Cardiac fibroblast (primary cell): Measurements from ENCODE around the gene TBX4.

Experiments
- DNase-seq, 2 donors: peaks; one replicate each; pipeline versions ENCODE4 v3.0.0 to v3.0.0-alpha.2; 2010; ENCODE audit warnings: low read depth in 2 of 2
- H3K4me3 ChIP-seq, 2 donors: replicated peaks in 1 of 2; 1 replicate in 1 of 2; 2 replicates in 1 of 2; pipeline ENCODE4 v1.5.1; 2011; ENCODE audit warnings: low read depth in 2 of 2, low read length in 2 of 2, mild to moderate bottlenecking in 2 of 2, moderate library complexity in 1 of 2
- TF ChIP-seq, protein P1 (sequence below): IDR thresholded peaks from one replicate; pipeline ENCODE4 v1.5.1; 2011; ENCODE audit warnings: low read depth, mild to moderate bottlenecking, low read length, inconsistent platforms

TBX4 gene

DNA sequence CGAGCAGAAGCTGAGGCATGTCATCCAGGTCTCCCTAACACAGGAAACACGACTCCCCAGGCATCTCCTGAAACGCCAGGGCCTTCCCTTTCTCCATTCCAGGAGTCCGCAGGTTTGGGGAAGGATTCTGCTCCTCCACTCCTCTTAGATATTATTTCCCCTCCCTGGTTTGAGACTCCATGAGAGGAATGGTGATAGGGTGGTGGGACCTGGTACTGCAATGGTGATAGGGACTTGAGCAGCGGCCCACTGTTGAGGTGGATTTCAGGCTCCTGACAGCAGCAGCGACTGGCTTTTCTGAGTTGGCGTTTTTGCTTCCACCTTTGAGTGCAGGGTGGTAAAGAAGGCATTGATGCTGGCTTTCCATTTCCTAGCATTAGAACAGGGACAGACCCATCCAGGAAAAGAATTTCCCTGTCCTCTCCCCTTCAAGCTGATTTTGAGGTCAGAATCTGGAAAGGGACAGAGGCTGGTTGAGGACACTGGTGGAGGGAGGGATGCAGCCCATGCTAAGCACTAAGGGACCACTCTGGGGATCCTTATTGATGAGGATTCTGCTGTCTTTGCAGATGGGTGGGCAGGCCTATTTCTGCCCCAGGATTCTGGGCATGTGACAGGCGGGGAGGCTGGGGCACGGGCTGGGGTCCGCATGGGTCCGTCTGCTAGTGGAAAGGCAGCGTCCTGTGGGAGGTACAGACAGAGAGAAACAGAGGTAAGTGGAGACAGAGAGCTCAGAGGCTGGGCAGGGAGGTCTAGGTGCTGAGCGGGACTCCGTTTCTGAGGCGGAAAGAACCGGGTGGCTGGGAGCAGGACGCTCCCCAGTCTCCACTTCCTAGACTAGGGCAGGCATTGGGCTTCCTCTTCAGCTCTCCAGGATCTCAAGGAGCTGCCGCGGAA lies 1.3 kb upstream of the TBX4 start:
- H3K4me3 ChIP-seq: no peak overlapping the region
- TF ChIP-seq, protein P1, sequence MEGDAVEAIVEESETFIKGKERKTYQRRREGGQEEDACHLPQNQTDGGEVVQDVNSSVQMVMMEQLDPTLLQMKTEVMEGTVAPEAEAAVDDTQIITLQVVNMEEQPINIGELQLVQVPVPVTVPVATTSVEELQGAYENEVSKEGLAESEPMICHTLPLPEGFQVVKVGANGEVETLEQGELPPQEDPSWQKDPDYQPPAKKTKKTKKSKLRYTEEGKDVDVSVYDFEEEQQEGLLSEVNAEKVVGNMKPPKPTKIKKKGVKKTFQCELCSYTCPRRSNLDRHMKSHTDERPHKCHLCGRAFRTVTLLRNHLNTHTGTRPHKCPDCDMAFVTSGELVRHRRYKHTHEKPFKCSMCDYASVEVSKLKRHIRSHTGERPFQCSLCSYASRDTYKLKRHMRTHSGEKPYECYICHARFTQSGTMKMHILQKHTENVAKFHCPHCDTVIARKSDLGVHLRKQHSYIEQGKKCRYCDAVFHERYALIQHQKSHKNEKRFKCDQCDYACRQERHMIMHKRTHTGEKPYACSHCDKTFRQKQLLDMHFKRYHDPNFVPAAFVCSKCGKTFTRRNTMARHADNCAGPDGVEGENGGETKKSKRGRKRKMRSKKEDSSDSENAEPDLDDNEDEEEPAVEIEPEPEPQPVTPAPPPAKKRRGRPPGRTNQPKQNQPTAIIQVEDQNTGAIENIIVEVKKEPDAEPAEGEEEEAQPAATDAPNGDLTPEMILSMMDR: no peak
- no peak for DNase-seq

DNA sequence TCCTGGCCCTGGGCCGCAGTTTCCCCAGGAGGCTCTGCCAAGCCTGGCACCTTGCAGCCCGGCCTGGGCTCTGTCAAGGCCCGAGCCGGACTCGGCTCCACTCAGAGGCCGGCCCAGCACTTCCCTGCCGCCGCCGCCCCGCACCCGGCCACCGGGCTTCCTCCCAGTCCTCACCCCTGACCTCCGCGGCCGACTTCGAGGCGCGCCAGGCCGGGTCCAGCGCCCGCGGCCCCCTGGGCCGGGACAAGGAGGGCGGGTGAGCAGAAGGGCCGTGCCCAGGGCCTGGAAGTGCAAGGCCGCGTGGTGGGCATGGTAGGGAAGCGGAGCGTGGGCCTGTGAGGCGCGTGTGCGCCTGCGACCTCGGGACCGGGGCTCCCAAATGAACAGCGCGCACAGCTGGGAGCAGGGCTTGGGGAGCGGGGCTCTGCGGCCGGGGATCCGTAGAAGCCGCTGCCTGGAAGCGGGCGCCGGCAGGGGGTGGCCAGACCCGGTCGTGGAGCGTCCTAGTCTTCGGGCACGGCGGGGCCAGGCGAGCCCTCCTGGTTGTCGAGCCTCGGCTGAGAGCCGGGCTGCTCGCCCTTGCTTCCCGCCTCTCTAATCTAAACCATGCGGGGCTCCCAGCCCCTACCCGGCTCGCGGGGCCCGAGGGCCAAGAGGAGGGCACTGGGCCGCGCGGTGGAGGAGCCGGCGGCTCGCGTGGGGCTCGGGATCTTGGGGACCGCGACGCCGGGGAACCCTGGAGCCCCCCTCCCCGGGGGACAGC lies 503 bp upstream of the TBX4 start:
- TF ChIP-seq, protein P1: no peak
- DNase-seq: no peak
- H3K4me3 ChIP-seq: peak overlapping the region in 1 of 2 donors; percentile 14

DNA sequence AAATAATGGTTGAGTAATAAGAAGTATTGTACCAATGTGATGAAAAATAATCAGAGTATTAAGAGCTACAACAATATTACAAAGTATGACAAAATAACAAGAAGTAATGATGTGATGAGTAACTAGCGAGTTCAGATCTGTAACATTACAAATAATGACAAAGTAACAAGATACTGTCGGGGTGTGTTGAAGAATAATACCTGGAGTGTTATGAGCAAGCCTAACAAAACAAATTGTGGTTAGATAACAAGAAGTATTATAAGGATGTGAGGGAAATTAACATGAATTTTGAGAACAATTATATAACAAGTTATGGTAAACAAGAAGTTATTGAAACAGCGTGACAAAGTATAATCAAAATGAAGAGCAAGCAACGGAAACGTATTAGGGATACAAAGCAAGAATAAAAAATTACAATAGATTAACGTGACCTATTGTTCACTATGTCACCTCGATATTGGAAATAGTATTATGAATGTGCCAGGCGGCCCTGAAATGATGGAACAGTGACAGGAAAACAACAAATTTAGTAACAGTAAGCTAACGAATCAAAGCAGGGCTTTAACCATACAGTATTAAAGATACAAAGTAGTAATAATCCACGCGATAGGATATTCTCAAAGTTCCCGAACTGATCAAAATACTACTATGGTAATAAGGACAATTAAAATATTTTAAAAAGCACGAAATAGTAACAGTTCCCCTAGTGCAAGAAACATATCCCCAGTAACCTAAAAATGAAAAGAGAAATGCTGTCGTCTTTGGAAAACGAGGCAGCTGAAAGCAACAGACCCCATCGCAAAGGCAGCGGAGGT lies 1.6 kb downstream of the TBX4 start:
- no peak overlapping the region for H3K4me3 ChIP-seq
- no peak for DNase-seq
- TF ChIP-seq, protein P1: no peak

DNA sequence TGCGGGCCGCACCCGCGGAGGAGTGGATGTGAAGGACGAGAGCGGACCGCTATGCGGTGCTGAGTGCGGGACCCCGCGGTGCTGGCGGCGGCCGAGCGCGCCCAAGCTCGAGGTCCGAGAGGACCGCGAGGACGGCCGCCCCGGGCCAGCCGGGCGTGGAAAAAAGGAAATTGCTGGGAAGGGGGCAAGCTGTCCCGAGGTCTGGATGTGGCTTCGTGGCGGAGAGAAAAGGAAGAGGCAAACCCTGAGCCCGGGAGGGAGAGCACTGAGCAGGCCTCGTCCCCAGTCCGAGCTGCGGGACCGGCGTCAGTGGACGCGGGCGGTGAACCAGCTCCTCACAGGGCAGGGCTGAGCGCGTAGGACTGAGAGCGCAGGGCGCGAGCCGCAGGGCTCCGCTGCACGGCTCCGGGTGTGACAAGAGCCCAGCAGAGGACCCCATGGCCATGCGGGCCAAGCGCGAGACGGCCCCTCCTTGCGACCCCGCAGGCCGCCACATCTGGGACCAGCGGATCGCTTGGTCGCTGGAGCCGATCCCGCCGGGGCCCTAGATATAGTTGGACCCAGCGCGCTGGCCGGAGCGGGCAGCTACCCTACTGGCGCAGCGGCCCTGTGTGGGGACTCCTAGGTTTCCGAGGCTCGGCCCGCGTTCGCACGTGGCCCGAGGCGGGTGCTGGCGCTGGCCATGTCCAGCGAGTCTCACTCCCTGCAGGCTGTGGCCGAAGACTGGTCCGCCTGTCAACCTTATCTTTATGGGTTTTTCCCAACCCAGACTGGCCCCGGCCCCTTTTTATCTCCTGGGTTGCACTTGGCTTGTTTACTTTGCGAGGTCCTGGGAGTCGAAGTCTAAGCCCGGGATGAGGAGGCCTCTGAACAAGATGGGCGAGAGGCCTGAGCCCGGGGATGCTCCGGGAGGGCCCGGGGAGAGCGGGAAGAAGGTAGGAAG lies 2.4 kb downstream of the TBX4 start:
- no peak for DNase-seq
- TF ChIP-seq, protein P1: no peak
- H3K4me3 ChIP-seq: no peak overlapping the region

DNA sequence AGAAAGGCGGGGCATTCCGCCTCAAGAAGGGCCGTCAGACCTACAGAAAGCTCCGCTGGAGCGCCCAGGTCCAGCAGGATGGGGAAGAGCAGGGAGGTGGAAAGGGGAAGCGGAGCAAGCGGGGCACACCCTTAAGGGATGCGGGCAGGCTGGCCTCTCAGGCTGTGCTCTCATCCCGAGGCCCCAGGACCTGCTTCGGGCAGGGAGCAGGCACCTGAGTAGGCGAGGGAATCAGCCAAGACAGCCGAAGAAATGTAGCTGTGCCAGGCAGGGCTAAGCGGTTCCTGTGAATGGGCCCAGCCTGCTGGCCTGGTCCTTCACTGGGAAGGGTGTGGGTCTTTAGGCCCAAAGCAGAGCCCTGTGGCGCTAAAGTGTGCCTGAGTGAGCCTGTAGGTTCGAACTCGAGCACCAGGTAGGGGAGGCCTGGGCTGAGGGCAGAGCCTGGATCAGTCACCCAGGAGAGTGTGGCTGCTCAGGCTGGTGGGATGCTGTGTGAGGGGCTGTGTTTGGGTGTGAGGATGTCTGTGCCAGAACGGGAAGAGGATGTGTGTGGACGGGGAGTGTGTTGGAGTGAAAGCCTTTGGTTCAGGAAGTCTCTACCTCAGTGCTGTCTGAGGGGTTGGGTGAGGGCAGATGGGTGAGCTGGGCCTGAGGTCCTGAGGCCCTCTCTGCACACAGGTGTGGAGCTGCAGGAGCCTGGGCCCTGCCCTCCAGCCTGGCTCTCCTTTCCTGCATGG lies 3.3 kb downstream of the TBX4 start:
- DNase-seq: no peak
- no peak overlapping the region for H3K4me3 ChIP-seq
- TF ChIP-seq, protein P1: no peak
